CD14-positive monocyte (primary cell): ENCODE measurements around the gene PIGL. TPM values are rescaled to one million over a fixed set of nuclear protein-coding genes. Genes with fewer than 3 reads are reported as not detected.
A peak's percentile ranks its signal among the peaks of the same experiment; 100 is the strongest.

ENCODE experiments used
- DNase-seq, 3 donors: peaks; one replicate each; pipeline ENCODE4 v3.0.0-alpha.2; 2011 to 2022
- H2AFZ ChIP-seq: 2 replicates; pipeline ENCODE4 v1.6.0; 2012; ENCODE audit warnings: mild to moderate bottlenecking, low read depth, low read length, inconsistent platforms; ENCODE audit not compliant: insufficient read depth, poor library complexity, severe bottlenecking
- H3K27ac ChIP-seq, 2 donors: 1 replicate in 1 of 2; 2 replicates in 1 of 2; pipeline ENCODE4 v1.5.1; 2012 to 2013; ENCODE audit warnings: low read length in 2 of 2, control low read depth in 1 of 2, inconsistent platforms in 1 of 2, low read depth in 1 of 2, mild to moderate bottlenecking in 1 of 2
- H3K27me3 ChIP-seq, 2 donors: one replicate each; pipeline versions ENCODE4 v1.6.0 to v1.6.1; 2011 to 2013; ENCODE audit warnings: low read length in 2 of 2; ENCODE audit not compliant: control insufficient read depth in 2 of 2, insufficient read depth in 2 of 2
- H3K36me3 ChIP-seq, 2 donors: replicated peaks in 1 of 2; 1 replicate in 1 of 2; 2 replicates in 1 of 2; pipeline versions ENCODE4 v1.5.1 to v1.6.1; 2012 to 2013; ENCODE audit warnings: low read length in 2 of 2, control low read depth in 1 of 2, inconsistent platforms in 1 of 2, mild to moderate bottlenecking in 1 of 2; ENCODE audit not compliant: insufficient read depth in 2 of 2, control insufficient read depth in 1 of 2
- H3K4me1 ChIP-seq, 2 donors: 1 replicate in 1 of 2; 2 replicates in 1 of 2; pipeline versions ENCODE4 v1.5.1 to v1.6.1; 2012 to 2013; ENCODE audit warnings: low read length in 2 of 2, control low read depth in 1 of 2, inconsistent platforms in 1 of 2, mild to moderate bottlenecking in 1 of 2, moderate library complexity in 1 of 2; ENCODE audit not compliant: insufficient read depth in 2 of 2, control insufficient read depth in 1 of 2
- H3K4me2 ChIP-seq: replicated peaks from 2 replicates; pipeline ENCODE3; 2012; ENCODE audit warnings: low read length, moderate library complexity, mild to moderate bottlenecking; ENCODE audit not compliant: poor library complexity, severe bottlenecking; ENCODE audit errors: extremely low read depth
- H3K4me3 ChIP-seq, 3 experiments: fragments of 200-600 bp in 1 of 3; sonication (generic) in 1 of 3; replicated peaks in 1 of 3; 1 replicate in 2 of 3; 2 replicates in 1 of 3; pipeline ENCODE4 v1.5.1; 2011 to 2013; ENCODE audit warnings: low read length in 3 of 3, mild to moderate bottlenecking in 3 of 3, control low read depth in 2 of 3, low read depth in 2 of 3, inconsistent platforms in 1 of 3, moderate library complexity in 1 of 3
- H3K79me2 ChIP-seq: 2 replicates; pipeline ENCODE4 v1.6.0; 2012; ENCODE audit warnings: mild to moderate bottlenecking, control low read depth, inconsistent platforms, low read length, moderate library complexity; ENCODE audit not compliant: insufficient read depth
- H3K9ac ChIP-seq: 2 replicates; pipeline ENCODE4 v1.6.0; 2017; ENCODE audit warnings: low read length, mild to moderate bottlenecking; ENCODE audit not compliant: insufficient read depth, poor library complexity, severe bottlenecking
- H3K9me3 ChIP-seq, 2 donors: replicated peaks in 1 of 2; 1 replicate in 1 of 2; 2 replicates in 1 of 2; pipeline versions ENCODE4 v1.5.1 to v1.6.1; 2012 to 2013; ENCODE audit warnings: low read length in 2 of 2, control low read depth in 1 of 2; ENCODE audit not compliant: control insufficient read depth in 1 of 2, insufficient read depth in 1 of 2
- H4K20me1 ChIP-seq: 2 replicates; pipeline ENCODE4 v1.6.0; 2012; ENCODE audit warnings: mild to moderate bottlenecking, low read length, control low read depth, moderate library complexity; ENCODE audit not compliant: insufficient read depth
- H3K27ac Mint-ChIP-seq, 7 donors: one replicate each; pipeline ENCODE4 v1.8.0; 2020; ENCODE audit warnings: mild to moderate bottlenecking in 7 of 7, mixed read lengths in 7 of 7, moderate library complexity in 6 of 7, inconsistent platforms in 2 of 7
- H3K27me3 Mint-ChIP-seq, 3 donors: one replicate each; pipeline ENCODE4 v1.8.0; 2021 to 2022; ENCODE audit warnings: low read depth in 3 of 3, mild to moderate bottlenecking in 3 of 3, mixed read lengths in 3 of 3, moderate library complexity in 3 of 3, inconsistent platforms in 1 of 3
- H3K36me3 Mint-ChIP-seq, 2 donors: one replicate each; pipeline ENCODE4 v1.8.0; 2020; ENCODE audit warnings: mixed read lengths in 2 of 2, inconsistent platforms in 1 of 2, mild to moderate bottlenecking in 1 of 2
- H3K4me1 Mint-ChIP-seq: one replicate; pipeline ENCODE4 v1.8.0; 2020; ENCODE audit warnings: mild to moderate bottlenecking, mixed read lengths
- H3K4me3 Mint-ChIP-seq, 2 donors: one replicate each; pipeline ENCODE4 v1.8.0; 2020; ENCODE audit warnings: mild to moderate bottlenecking in 2 of 2, mixed read lengths in 2 of 2, moderate library complexity in 1 of 2
- H3K9me3 Mint-ChIP-seq, 7 donors: one replicate each; pipeline ENCODE4 v1.8.0; 2020 to 2022; ENCODE audit warnings: mixed read lengths in 7 of 7, mild to moderate bottlenecking in 6 of 7, moderate library complexity in 6 of 7, inconsistent platforms in 2 of 7
- WGBS: methylation state at CpG from one replicate; pipeline ENCODE4 v1.1.5; 2013; ENCODE audit warnings: missing lambda C conversion rate; ENCODE audit not compliant: insufficient coverage; 5-methylcytosine and 5-hydroxymethylcytosine counted together
- intact Hi-C, 2 donors: fragments of 100-400 bp; cut with micrococcal nuclease; formaldehyde crosslinking; loops; one replicate each; pipeline versions ENCODE4 v1.15.0 to v1.15.1; 2023
- polyA plus RNA-seq, 3 donors: library from polyadenylated mRNA; depleted of rRNA in 1 of 3; unstranded in 2 of 3; stranded (reverse) in 1 of 3; fragments of 300-500 nt in 2 of 3; fragments of >200 nt in 1 of 3; fragmentation: Illumina TruSeq in 2 of 3; gene quantifications; 1 replicate in 2 of 3; 2 replicates in 1 of 3; pipeline ENCODE4 v1.2.3, GENCODE V29; 2012 to 2021
- TF ChIP-seq, protein P1 (sequence below): fragments of 200-600 bp; IDR thresholded peaks from one replicate; pipeline ENCODE4 v1.8.0; 2022; ENCODE audit warnings: antibody characterized with exemption, mild to moderate bottlenecking

PIGL gene
- polyA plus RNA-seq, 3 donors: 3.6 to 44.2 (median 4.0) TPM

DNA sequence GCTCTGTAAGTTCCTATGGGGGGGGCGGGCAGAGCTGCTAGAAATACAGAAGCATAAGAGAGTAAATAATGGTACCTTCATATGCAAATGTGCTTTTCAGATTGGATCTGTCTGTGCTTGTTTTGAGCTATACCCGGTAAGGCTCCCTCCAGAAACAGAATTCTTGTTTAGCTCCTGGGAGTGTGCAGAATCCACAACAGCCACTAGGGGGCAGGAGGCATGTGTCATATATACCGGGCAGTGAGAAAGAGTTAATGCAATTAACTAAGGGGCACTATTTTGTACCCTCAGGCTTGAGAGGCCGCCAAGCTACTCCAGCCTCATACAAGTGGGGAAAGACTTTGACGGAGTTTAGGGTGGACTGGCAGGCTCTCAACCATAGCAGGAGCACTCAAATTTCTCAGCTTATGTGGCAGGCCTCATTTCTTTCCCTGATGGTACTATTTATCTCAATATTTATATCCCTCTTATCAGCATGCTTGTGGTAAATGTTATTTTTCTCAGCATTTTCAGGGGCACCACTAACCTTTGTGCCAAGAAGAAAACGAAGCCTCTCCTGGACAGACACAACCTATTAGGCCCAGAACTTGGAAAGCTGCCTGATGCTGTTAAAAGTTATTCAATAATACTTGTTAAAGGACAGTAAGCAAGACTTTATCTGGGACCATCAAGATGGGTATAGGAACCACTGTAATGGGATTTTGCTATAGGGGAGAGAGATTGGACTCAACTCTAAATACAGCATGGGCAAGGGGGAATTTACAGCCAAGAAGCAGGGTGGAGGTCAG is 146.9 kb downstream of the PIGL start:
- TF ChIP-seq, protein P1, sequence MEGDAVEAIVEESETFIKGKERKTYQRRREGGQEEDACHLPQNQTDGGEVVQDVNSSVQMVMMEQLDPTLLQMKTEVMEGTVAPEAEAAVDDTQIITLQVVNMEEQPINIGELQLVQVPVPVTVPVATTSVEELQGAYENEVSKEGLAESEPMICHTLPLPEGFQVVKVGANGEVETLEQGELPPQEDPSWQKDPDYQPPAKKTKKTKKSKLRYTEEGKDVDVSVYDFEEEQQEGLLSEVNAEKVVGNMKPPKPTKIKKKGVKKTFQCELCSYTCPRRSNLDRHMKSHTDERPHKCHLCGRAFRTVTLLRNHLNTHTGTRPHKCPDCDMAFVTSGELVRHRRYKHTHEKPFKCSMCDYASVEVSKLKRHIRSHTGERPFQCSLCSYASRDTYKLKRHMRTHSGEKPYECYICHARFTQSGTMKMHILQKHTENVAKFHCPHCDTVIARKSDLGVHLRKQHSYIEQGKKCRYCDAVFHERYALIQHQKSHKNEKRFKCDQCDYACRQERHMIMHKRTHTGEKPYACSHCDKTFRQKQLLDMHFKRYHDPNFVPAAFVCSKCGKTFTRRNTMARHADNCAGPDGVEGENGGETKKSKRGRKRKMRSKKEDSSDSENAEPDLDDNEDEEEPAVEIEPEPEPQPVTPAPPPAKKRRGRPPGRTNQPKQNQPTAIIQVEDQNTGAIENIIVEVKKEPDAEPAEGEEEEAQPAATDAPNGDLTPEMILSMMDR: peak; percentile 96
- Mint-ChIP-seq H3K27me3 (peaks cover 5 to 6% (median 6%) of the 10 kb centered on the region in 3 donors), H3K4me3 (no peak overlapping the region), H3K36me3 (no peaks in the 10 kb centered on the region), H3K27ac (no peak overlapping the region), H3K4me1 (no peaks in the 10 kb centered on the region), H3K9me3 (no peaks in the 10 kb centered on the region)
- Histone ChIP-seq H3K27ac (no peak overlapping the region), H3K27me3 (no peaks in the 10 kb centered on the region), H3K4me1 (no peaks in the 10 kb centered on the region), H4K20me1 (no peaks in the 10 kb centered on the region), H3K79me2 (no peaks in the 10 kb centered on the region), H3K4me2 (no peak overlapping the region), H3K36me3 (no peaks in the 10 kb centered on the region), H2AFZ (no peak overlapping the region), H3K9me3 (no peaks in the 10 kb centered on the region), H3K4me3 (no peak overlapping the region), H3K9ac (no peak overlapping the region)
- peak; percentile 44 to 67 (median 66) for DNase-seq
- intact Hi-C loops: no loop called here
- no CpG with 5 or more reads among the region's 6 CpGs for WGBS

DNA sequence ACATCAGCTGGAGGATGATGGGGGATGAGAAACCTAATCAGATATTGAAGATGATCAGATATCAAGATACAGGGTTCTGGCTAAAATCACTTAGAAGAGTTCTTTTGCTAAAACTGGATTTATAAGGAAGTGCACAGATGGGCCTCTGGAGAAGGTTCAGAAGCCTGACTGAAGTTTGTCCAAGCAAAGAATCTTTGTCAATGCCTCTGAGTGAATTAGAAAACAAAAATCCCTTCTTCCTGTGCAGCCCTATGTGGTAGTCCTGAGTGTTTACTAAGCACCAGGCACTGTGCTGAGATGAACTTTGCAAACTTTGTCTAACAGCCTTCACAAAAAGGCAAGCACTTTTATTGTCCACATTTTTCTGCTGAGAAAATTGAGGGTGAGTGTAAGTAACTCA is 147.6 kb downstream of the PIGL start:
- Mint-ChIP-seq H3K36me3 (no peaks in the 10 kb centered on the region), H3K27ac (no peak overlapping the region), H3K27me3 (peaks cover 4 to 5% (median 4%) of the 10 kb centered on the region in 3 donors), H3K9me3 (no peaks in the 10 kb centered on the region), H3K4me1 (no peaks in the 10 kb centered on the region), H3K4me3 (no peak overlapping the region)
- DNase-seq: no peak
- intact Hi-C loops: no loop called here
- TF ChIP-seq, protein P1: no peak
- Histone ChIP-seq H3K79me2 (no peaks in the 10 kb centered on the region), H3K4me3 (no peak overlapping the region), H3K9ac (no peak overlapping the region), H3K4me2 (no peak overlapping the region), H3K9me3 (no peaks in the 10 kb centered on the region), H2AFZ (no peak overlapping the region), H3K27ac (no peak overlapping the region), H3K27me3 (no peaks in the 10 kb centered on the region), H4K20me1 (no peaks in the 10 kb centered on the region), H3K36me3 (no peaks in the 10 kb centered on the region), H3K4me1 (no peaks in the 10 kb centered on the region)
